NCI-H187 (cell line): ENCODE data around the gene CDC42EP4.
"Not testable (repeated sequence)": the region's sequence is repeated elsewhere in the genome, so short reads cannot be mapped to it uniquely, and the experiment has no call there.

Experiments
- DNase-seq, 2 experiments: peaks; one replicate each; lab custom pipeline; 2025; lab: John Stamatoyannopoulos, UW

Gene CDC42EP4

DNA sequence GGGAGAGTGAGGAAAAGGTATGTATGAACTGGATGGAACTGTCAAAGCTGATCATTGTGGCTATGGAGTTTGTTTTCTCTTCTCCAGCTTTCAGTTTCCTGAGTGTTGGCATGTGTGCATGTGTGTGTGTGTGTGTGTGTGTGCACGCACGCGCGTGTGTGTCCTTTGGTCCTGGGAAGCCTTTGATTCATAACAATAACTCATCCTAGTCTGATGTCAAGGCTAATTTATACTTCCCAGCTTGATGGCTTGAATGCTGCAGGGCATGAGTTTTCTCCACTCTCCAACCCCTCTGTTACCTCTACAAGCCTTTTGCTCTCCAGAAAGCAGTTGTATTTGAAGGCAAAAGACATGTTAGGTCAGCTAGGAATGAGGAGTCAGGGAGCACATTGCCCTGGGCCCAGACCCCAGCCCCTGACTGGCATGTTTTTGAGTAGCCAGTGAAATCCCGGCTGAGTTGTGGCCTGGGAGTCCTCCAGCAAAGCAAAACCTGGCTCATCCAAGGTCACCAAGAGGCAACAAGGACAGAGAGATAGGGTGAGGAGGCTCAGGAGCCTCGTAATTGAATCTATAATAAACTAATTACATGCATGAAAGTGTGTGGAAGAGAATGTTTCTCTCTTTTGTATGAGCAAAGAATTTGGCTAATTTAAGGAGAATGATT is 8.9 kb upstream of the CDC42EP4 start:
- no peak for DNase-seq

DNA sequence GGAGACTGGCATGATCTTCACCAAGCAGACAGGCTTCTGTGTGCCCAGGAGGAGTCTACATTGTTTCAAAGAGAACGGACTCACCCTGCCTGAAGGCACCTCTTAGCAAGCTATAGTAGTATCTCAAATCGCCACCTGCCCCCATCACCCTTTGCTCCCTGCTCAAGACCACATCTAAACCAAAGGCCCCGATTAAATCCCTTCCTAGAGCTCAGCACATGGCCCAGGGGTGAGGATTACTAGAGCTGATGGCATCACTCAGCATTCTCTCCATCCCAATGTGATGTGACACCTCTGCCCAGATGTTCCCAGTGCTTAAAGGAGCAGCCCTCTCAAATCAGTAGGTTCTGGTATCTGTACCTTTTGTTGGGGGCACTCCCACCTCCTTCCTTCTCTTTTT is 8.0 kb upstream of the CDC42EP4 start:
- no peak for DNase-seq

DNA sequence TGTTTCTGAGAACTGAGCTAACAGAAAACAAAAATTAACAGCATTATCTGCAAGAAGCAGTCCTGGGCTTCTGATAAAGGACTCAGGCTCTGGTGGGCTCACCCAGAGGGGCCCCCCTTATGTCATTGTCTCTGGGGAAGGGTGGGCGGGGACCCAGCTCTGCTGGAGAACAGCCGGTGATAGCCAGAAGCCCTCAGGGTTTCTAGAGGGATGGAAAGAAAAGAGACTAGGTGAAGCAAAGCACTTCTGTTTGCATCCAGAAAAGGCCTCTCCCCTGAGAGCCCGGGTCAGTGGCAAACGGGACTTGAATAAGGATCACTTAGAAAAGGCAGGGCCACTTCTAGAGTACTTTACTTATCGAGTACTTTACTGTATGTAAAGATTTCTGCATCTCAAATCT is 7.0 kb upstream of the CDC42EP4 start:
- peak; percentile 32 to 69 for DNase-seq

DNA sequence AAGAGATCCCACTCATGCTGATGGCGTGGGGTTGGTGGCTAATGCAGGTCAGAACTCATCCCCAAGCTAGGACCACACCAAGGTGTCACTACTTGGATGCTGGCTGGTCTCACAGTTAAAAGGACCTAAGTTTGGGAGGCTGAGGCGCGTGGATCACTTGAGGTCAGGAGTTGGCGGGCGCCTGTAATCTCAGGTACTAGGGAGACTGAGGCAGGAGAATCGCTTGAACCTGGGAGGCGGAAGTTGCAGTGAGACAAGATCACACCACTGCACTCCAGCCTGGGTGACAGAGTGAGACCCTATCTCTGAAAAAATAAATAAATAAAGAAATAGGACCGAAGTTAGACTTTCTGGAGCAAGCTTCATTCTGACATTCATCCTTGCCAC is 6.6 kb upstream of the CDC42EP4 start:
- DNase-seq, result no peak

DNA sequence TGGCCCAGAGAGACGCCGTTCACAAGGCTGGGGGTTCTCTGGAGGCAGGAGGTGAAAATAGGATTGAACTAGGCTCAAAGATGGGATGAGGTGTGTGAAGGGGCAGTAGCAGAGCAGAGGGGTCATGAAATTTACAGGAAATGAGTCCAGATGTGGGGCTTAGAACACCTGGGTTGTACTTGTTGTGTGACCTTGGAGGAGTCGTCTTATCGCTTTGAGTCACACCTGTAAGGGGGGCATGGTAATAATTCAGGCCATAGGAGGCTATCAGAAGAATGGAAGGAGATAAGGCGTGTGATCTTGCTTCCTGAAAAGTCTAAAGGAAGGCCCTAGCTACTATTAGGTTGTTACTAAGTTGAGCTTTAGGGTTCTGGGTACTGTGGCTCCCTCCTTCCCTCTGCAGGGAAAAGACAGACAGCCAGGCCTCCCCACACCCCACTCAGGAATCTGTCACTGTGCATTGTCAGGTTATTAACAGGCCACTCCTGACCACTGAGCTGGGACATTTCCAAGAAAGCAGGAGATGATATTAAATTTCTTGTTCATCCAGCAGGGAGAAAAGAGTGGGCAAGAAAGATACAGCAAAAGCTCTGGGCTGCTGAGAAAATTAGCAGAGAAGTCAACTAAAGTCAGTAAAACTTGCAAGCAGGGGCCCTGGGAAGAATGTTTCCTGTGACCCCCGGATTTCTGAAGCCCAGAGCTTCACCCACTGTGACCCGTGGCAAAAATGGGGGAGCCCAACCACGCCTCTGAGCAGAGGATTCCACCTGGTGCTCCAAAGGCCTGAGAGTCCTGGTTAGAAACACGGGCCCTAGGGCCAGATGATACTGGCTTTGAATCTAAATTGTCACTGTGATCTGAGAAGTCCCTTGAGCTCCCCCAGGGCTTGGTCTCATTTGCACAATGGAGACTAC is 6.0 kb upstream of the CDC42EP4 start:
- DNase-seq, result no peak

DNA sequence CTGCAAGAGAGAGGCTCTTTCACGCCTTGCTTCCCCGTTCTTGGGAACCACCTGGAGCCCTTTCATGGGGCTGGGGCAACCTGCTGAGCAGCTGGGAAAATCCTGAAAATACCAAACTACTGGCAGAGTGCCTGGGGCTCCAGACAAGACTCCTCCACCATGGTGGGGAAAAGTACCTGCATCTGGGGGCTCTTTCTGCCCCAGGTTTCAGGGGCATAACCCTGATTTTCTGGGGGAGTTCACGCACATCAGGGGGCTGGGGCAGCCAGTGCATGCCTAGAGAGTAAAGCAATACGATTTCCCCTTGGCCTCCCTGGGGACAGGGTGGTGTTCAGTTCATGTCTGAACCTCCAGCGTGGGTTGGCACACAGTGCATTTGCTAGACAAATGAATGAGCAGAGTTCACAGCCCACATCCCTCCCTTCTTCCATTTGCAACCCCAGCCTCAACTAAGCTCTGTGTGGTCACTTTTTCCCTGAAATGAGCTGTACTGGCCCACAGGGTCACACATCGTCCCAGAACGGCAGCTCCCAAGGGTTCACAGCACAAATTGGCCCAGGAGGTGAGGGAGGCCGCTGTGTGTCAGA is 5.2 kb upstream of the CDC42EP4 start:
- DNase-seq, result no peak

DNA sequence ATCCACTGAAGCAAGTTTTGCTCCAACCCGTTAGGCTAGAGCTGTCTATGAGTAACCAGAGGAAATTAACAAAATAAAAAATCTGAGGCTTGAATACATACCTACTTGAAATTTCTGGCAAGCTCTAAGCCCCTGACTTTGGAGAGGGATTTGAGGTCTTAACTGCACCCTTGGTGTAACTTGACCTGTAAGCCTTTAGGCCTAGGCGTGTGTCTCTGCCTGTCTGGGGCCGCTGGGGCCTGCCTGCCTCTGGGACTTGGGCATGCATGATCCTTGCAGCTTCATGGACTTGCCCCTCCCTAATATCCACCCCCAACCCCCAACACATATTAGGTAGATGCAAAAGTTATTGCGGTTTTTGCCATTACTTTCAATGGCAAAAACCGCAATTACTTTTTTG is 3.7 kb upstream of the CDC42EP4 start:
- no peak for DNase-seq

DNA sequence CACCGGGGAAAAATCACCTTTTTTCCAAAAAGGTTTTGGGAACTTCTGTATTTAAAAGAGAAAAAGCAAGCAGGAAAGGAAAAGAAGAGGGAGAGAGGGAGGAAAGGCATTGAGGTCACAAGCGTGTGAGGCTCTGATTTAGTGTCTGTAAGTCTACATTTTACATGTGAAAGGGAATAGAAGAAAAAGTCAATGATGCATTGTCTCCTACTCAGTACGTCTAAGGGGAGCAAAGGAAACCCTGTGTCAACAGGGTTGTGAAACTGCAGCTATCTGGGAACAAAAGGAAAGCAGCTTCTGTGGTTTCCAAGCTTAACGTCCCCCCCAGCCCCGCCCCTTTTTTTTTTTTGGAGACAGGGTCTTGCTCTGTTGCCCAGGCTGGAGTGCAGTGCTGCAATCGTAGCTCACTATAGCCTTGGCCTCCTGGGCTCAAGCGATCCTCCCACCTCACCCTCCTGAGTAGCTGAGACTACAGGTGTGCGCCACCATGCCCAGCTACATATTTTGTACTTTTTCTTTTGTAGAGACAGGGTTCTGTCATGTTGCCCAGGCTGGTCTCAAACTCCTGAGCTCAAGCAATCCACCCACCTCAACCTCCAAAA is 1.8 kb upstream of the CDC42EP4 start:
- DNase-seq, result no peak

DNA sequence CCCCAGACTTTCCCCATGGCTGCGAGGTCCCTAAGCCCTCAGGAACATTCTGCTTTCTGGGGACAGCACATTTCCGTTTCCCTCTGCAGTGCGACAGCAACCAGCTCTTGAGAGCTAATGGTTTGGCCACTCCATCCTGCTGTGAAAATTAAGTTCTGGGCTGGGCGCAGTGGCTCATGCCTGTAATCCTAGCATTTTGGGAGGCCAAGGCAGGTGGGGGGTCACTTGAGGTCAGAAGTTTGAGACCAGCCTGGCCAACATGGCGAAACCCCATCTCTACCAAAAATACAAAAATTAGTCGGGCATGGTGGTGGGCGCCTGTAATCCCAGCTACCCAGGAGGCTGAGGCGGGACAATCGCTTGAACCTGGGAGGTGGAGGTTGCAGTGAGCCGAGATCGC is 1.1 kb upstream of the CDC42EP4 start:
- not testable (repeated sequence) for DNase-seq

DNA sequence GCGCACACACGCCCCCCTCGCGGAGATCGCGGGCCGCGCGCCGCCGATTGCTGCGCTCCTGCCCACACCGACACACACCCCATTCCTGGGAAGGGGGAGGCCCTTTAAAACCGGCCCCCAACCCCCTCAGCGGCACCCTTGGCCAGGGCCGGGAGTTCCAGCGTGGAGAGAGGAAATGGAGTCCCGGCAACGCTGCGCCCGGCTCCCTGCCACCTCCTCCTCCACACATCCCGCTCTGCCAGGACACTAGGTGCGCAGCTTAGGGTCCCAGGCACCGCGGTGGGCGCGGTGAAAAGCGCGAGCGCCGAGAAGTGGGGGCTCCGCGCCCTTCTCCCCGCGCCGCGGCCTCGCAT is 397 bp downstream of the CDC42EP4 start:
- no peak for DNase-seq

DNA sequence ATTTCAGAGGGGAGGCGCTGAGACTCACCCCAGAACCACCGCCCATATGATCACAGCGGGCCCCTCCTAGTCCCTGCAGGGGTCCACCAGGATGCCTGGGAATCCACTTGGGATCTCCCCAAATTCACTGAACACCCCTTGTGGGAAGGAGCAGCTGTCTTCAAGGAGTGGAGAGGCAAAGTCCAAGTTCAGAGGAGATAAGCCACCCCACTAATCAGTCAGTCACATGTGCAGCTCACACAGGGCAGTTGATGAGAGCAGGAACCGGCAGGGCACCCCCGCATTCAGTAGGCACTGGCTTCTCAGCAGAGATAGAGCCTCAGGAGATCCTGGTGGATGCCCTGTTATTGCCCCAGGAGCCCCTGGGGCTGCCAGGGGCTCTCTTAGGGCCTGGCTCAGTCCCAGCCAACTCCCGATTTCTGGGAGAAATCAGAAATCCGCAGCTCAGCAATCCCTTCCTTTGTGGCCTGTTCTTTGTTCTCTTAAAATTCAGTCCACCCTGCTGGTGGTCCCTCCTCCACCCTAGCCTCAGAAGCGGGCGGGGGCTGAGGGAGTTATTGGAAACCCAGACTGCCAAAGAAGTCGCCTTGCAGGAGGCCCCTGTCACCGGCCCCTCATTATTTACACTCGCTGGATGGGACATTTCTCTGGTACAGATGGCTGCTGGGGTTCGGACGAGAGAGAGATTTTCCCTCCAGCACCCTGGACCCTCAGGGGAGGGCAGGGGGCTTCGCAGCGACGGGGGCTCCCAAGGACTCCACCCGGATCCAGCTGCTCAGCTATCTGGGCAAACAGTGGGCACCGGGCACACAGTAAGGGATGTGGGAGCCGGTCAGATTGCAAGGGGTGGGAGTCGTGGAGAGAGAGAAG is 1.8 kb downstream of the CDC42EP4 start:
- no peak for DNase-seq

DNA sequence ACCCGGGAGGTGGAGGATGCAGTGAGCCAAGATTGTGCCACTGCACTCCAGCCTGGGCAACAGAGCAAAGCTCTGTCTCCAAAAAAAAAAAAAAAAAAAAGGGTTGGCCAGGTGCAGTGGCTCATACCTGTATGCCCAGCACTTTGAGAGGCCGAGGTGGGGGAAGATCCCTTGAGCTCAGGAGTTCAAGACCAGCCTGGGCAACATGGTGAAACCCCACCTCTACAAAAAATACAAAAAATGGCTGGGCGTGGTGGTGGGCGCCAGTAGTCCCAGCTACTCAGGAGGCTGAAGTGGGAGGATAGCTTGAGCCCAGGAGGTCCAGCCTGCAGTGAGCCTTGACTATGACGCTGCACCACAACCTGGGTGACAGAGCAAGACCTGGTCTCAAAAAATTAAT is 2.8 kb downstream of the CDC42EP4 start:
- DNase-seq, result not testable (repeated sequence)

DNA sequence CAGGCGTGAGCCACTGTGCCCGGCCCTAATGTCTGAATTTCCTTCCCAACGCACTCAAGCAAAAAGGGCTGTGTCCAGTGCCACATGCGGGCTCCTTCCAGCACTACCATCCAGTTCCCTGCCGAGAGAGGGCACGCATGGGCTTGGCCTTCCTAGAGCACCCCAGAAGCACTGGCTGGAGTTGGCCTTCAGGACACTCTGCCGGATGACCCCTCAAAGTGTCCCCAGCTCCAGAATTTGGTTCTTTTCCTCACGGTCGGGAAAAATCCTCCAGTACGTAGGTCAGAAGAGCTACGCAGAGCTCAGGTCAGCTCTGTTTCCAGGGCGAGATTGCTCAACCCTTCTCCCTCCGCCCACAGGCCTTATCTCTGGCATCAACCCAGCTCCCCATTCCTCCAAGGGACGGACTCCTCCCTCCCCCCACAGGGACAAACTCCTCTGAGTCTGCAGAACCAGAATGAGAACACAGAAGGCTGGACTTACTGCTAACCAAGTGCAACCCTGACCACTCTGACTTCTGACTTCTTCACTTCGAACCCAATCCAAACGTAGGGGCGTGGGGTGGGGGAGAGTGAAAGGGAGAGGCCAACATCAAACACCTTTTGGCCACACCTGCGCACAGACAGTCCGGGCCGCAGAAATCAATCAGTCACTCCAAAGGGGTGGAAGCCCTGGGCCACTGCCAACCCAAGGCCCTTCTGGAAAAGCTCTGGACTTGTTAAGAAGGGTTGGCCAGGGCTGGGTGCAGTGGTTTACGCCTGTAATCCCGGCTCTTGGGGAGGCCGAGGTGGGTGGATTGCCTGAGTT is 3.6 kb downstream of the CDC42EP4 start:
- no peak for DNase-seq

DNA sequence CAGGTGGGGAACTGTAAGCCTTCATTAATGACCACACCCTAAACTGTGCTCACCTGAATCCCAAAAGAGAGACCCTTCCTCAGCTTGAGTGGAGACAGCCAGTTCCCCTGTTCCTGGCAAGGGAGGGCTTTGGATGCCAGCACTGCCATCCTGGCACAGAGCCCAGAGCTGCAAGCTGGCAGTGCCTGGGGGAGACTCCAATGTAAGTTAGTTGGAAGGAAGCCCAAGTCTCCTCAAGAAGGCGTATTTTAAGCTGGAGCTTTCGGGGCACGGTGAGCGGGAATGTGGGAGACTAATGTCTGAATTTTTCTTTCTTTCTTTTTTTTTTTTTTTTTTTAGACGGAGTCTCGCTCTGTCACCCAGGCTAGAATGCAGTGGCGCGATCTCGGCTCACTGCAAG is 4.7 kb downstream of the CDC42EP4 start:
- no peak for DNase-seq

DNA sequence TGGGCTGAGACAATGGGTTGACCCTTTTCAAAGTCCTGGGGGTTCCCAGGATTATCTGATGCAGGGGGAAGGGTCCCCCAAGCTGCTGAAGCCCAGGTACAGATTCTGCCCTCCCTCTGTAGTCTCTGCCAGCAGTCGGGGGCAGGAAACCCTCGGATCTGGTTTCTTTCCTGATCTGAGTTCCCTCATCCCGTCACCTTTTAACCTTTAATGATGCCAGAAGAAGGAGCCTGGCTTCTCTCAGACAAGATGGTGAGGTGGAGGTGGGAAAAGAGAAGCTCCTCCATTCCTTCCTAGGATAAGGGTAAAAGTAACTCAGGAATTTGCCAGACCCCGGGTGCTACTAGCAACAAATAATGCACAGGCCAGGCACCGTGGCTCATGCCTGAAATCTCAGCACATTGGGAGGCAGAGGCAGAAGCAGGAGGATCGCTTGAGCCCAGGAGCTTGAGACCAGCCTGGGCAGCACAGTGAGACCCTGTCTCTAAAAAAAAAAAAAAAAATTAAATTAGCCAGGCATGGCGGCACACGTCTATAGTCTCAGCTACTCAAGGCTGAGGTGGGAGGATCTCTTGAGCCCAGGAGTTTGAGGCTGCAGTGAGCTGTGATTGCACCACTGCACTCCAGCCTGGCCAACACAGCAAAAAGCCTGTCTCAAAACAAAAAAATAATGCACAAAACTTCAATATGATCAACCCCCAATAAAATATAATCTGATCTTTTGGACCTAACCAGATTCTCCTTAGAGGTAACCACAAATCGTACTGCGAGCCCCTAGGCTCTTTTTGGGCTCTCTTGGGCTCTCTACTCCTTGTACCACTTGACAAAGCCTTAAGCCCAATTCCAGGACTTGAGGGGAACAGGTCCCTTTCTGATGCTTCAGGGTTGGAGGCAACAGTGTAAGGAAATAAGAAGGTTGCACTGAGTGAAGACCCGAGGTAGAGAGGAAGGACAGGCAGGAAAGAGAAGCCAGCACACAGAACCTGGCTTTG is 5.7 kb downstream of the CDC42EP4 start:
- DNase-seq, result no peak

DNA sequence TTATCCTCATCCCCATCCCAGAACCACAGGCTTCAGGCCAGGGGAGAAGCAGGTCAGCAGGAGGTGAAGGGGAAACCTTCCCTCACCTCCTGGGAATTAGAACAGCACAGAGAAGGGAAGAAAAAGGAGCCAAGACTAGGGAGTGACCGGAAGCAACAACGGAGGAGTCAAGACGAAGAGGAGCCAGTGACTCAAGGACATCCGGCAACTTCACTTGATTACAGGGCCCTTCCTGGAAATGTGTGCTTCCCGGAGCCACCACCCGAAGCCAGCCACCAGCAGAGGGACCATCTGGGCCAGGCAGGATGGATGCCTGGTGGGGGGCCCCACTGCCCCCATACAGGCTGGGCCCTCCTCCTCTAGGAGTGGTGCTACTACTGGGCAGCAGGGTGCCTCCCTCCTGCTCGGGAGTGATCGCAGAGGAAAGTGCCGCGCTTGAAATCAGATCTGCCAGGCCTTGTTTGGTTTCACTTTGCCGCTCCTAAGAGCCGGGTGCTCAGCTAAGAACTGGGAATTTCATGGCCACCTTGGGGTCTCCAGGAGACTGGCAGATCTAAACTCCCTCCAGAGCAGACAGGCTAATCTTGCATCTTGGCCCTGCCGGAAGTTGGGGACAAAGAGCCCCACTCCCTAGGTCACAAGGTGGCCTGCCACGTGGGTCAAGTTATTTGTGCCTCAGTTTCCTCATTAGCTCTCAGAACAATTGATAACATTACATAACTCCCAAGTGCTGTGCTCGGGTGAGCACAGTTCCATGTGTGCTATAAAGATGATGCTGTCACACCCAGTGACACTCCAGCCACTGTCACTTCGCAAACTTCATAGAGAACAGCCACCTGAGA is 6.6 kb downstream of the CDC42EP4 start:
- peak; percentile 17 to 35 for DNase-seq

DNA sequence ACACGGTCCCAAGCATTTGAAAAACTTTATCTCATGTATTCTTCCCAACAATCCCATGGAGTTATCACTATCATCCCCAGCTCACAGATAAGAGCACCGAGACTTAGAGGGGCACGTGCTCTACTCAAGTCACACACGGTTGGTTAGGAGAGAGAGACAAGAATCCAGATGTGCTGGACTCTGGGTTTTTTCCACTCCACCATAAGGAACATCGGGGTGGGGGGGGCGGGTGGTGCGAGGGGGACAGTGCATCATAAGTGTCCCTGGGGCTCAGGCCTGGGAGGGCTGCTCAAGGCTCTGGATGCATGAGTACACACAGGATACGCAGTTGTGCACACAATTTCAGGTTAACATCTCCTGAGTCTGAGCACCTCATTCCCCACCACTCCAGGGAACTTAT is 7.4 kb downstream of the CDC42EP4 start:
- DNase-seq, result no peak

DNA sequence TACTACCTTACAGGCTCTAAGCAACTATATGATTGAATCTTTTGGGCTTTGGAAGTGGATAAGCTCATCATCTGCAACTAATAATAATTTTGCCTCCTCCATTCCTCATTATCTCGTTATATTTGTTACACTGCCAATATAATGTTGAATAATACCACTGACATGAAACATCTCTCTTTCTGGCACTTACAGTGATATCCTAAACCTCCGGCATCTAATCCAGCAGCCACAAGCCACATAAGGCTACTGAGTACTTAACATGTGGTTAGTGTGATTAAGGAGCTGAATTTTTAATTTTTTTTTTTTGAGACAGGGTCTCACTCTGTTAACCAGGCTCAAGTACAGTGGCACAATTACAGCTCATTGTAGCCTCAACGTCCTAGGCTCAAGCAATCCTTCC is 9.6 kb downstream of the CDC42EP4 start:
- no peak for DNase-seq

DNA sequence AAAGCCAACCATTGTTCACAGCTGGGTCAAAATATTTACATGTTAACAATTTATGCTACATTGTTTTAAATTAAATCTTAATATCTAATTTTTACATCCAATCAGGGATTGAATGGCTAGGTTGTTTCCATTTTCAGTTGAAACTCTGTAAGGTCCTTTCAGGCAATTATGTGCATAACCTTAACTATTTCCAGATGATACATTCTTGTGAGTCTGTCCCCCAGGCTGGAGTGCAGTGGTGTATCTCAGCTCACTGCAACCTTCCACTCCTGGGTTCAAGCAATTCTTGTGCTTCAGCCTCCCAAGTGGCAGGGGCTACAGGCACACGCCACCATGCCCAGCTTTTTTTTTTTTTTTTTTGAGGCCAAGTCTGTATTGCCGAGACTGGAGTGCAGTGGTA is 10.4 kb downstream of the CDC42EP4 start:
- no peak for DNase-seq
